HepG2 (cell line): ENCODE results near the gene CDC34. TPM values are rescaled to one million over a fixed set of nuclear protein-coding genes. Genes with fewer than 3 reads are reported as not detected.

Source experiments
- IKZF1 ChIP-seq: fragments of 450-650 bp; IDR thresholded peaks from 2 replicates; pipeline ENCODE4 v1.7.1; 2016
- KLF11 ChIP-seq: IDR thresholded peaks from 2 replicates; pipeline ENCODE4 v1.6.1; 2016; ENCODE audit warnings: missing compliant biosample characterization
- MBD4 ChIP-seq: IDR thresholded peaks from 2 replicates; pipeline ENCODE4 v1.6.1; 2012; ENCODE audit warnings: low read length, inconsistent platforms, borderline replicate concordance
- MLLT10 ChIP-seq: sonication (generic); formaldehyde crosslinking; IDR thresholded peaks from 2 replicates; pipeline ENCODE4 v1.4.0; 2020; ENCODE audit warnings: missing genetic modification reagents
- MTF1 ChIP-seq: sonication (generic); formaldehyde crosslinking; IDR thresholded peaks from 2 replicates; pipeline ENCODE4 v1.5.0; 2020; ENCODE audit warnings: missing genetic modification reagents
- MYC ChIP-seq: sonication (generic); formaldehyde crosslinking; IDR thresholded peaks from 2 replicates; pipeline ENCODE4 v1.9.0; 2021; ENCODE audit warnings: missing genetic modification reagents, borderline replicate concordance
- PAWR ChIP-seq: sonication (generic); formaldehyde crosslinking; IDR thresholded peaks from 2 replicates; pipeline ENCODE4 v1.4.0; 2020; ENCODE audit warnings: missing genetic modification reagents, mild to moderate bottlenecking, borderline replicate concordance
- RAD51 ChIP-seq: fragments of 450-650 bp; IDR thresholded peaks from 2 replicates; pipeline ENCODE4 v1.6.1; 2016; ENCODE audit warnings: borderline replicate concordance
- RFXAP ChIP-seq: sonication (generic); formaldehyde crosslinking; IDR thresholded peaks from 2 replicates; pipeline ENCODE4 v1.4.0; 2020; ENCODE audit warnings: missing genetic modification reagents, borderline replicate concordance
- SAFB2 ChIP-seq: sonication (generic); formaldehyde crosslinking; IDR thresholded peaks from 2 replicates; pipeline ENCODE4 v1.5.1; 2020; ENCODE audit warnings: missing genetic modification reagents, low read depth, mild to moderate bottlenecking, borderline replicate concordance
- SIX1 ChIP-seq: sonication (generic); formaldehyde crosslinking; IDR thresholded peaks from 2 replicates; pipeline ENCODE4 v1.4.0; 2020; ENCODE audit warnings: missing genetic modification reagents, borderline replicate concordance
- SOX13 ChIP-seq, 3 experiments: fragments of 450-650 bp in 1 of 3; sonication (generic) in 1 of 3; formaldehyde crosslinking in 1 of 3; IDR thresholded peaks in 2 of 3; conservative IDR thresholded peaks in 1 of 3; 2 replicates each; pipeline versions ENCODE4 v1.5.0 to v1.6.1; 2016 to 2020; ENCODE audit warnings: antibody characterized with exemption in 1 of 3, mild to moderate bottlenecking in 1 of 3, missing compliant biosample characterization in 1 of 3, missing genetic modification reagents in 1 of 3, moderate library complexity in 1 of 3
- TAF1 ChIP-seq: sonication (generic); formaldehyde crosslinking; IDR thresholded peaks from 2 replicates; pipeline ENCODE4 v1.4.0; 2020; ENCODE audit warnings: missing genetic modification reagents
- TMF1 ChIP-seq: sonication (generic); formaldehyde crosslinking; IDR thresholded peaks from 2 replicates; pipeline ENCODE4 v1.8.1; 2022; ENCODE audit warnings: low read depth, missing genetic modification reagents
- ZBTB20 ChIP-seq: sonication (generic); formaldehyde crosslinking; IDR thresholded peaks from 2 replicates; pipeline ENCODE4 v1.8.1; 2023; ENCODE audit warnings: missing genetic modification reagents, low read depth, mild to moderate bottlenecking, borderline replicate concordance
- ZFAT ChIP-seq: sonication (generic); formaldehyde crosslinking; conservative IDR thresholded peaks from 2 replicates; pipeline ENCODE4 v1.8.1; 2023; ENCODE audit warnings: missing genetic modification reagents, inconsistent platforms
- ZFP82 ChIP-seq: sonication (generic); formaldehyde crosslinking; IDR thresholded peaks from 2 replicates; pipeline ENCODE4 v1.5.1; 2020; ENCODE audit warnings: mild to moderate bottlenecking, missing genetic modification reagents, borderline replicate concordance
- ZFP90 ChIP-seq: sonication (generic); formaldehyde crosslinking; IDR thresholded peaks from 2 replicates; pipeline ENCODE4 v1.8.0; 2022; ENCODE audit warnings: missing genetic modification reagents, mild to moderate bottlenecking, inconsistent platforms, borderline replicate concordance
- ZNF232 ChIP-seq: sonication (generic); formaldehyde crosslinking; IDR thresholded peaks from 2 replicates; pipeline ENCODE4 v1.4.0; 2020; ENCODE audit warnings: missing genetic modification reagents, borderline replicate concordance
- ZNF331 ChIP-seq: sonication (generic); formaldehyde crosslinking; IDR thresholded peaks from 2 replicates; pipeline ENCODE4 v1.4.0; 2020; ENCODE audit warnings: missing genetic modification reagents
- ZNF350 ChIP-seq: sonication (generic); formaldehyde crosslinking; IDR thresholded peaks from 2 replicates; pipeline ENCODE4 v1.4.0; 2020; ENCODE audit warnings: mild to moderate bottlenecking, low read depth, missing genetic modification reagents, borderline replicate concordance
- ZNF431 ChIP-seq: sonication (generic); formaldehyde crosslinking; IDR thresholded peaks from 2 replicates; pipeline ENCODE4 v1.9.0; 2022; ENCODE audit warnings: missing genetic modification reagents, low read depth, mild to moderate bottlenecking, borderline replicate concordance
- ZNF549 ChIP-seq: sonication (generic); formaldehyde crosslinking; IDR thresholded peaks from 2 replicates; pipeline ENCODE4 v1.5.0; 2020; ENCODE audit warnings: missing genetic modification reagents
- ZNF652 ChIP-seq: IDR thresholded peaks from 2 replicates; pipeline ENCODE4 v1.6.1; 2016; ENCODE audit warnings: low read depth, borderline replicate concordance
- ZNF772 ChIP-seq: sonication (generic); formaldehyde crosslinking; IDR thresholded peaks from 2 replicates; pipeline ENCODE4 v1.5.0; 2020; ENCODE audit warnings: mild to moderate bottlenecking, missing genetic modification reagents
- ZNF777 ChIP-seq: sonication (generic); formaldehyde crosslinking; IDR thresholded peaks from 2 replicates; pipeline ENCODE4 v1.4.0; 2020; ENCODE audit warnings: missing genetic modification reagents
- ZSCAN25 ChIP-seq: sonication (generic); formaldehyde crosslinking; IDR thresholded peaks from 2 replicates; pipeline ENCODE4 v1.8.0; 2022; ENCODE audit warnings: mild to moderate bottlenecking, missing genetic modification reagents
- polyA plus RNA-seq, 8 experiments: library from polyadenylated mRNA; depleted of rRNA in 3 of 8; stranded (reverse) in 7 of 8; unstranded in 1 of 8; fragments of >200 nt; fragmentation: Illumina TruSeq in 4 of 8; extraction: Trizol in 4 of 8; gene quantifications; 2 replicates each; pipeline versions ENCODE4 v1.2.1 to v1.2.3, GENCODE V29; 2011 to 2016; ENCODE audit warnings: low read depth in 4 of 8, missing spikeins in 1 of 8, mixed read lengths in 1 of 8; ENCODE audit not compliant: insufficient read depth in 1 of 8
- total RNA-seq, 5 experiments: library from RNA; depleted of rRNA; stranded (reverse); fragments of >200 nt; fragmentation: Illumina TruSeq; extraction: Trizol; gene quantifications; 2 replicates each; pipeline ENCODE4 v1.2.3, GENCODE V29; 2016; ENCODE audit warnings: low read depth in 1 of 5
- TF ChIP-seq, protein P1 (sequence below): sonication (generic); formaldehyde crosslinking; IDR thresholded peaks from 2 replicates; pipeline ENCODE4 v1.5.0; 2020; ENCODE audit warnings: mild to moderate bottlenecking, missing genetic modification reagents
- TF ChIP-seq, protein P2 (sequence below): sonication (generic); formaldehyde crosslinking; conservative IDR thresholded peaks from 2 replicates; pipeline ENCODE4 v1.5.0; 2020; ENCODE audit warnings: missing genetic modification reagents

CDC34 gene
- total and polyA plus RNA-seq, 2 of the 13 experiments (the other 11 are each of a cell fraction or from before 2014, with no cell fraction given) = 138 to 150 TPM

DNA sequence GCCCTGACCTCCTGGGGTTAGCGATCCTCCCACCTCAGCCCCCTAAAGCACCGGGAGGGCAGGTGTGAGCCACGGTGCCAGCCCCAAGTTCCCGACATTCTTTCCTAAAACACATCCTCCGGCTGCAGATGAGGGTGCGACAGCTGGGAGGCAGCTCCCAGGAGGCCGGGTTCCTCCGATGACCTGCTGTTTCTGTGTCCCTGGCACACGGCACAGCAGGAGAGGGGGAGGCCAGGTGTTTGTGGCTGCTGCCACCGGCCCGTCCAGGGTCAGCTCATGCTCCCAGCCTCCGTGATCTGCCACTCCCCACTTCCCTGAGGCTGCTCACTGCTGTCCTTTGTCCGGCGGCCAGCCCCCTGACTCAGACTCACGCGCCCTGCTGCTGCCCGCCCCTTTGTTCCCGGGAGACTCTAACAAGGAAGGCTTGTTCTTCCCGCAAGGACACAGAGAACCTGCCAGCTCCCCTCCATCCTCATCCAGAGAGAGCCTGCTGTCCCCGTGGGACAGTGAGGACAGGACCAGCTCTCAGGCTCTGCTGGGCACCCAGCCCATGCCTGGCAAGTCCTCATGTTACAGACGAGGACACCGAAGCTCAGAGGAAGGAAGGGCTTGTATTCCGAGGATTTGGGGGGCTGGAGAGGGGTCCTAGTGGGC is 45.9 kb upstream of the CDC34 start (continued):
- TF ChIP-seq SAFB2 (CRISPR knock-in tag) (no peak), ZNF772 (CRISPR knock-in tag) (0 out of 2 replicates have a peak, but pooled peaks have one; percentile 19), RAD51 (no peak), ZNF350 (CRISPR knock-in tag) (no peak), ZNF431 (CRISPR knock-in tag) (no peak), ZNF232 (no peak), ZNF331 (CRISPR knock-in tag) (no peak), TAF1 (CRISPR knock-in tag) (no peak), MYC (CRISPR knock-in tag) (peak; percentile 51; the same call in 1 of the 2 replicates), IKZF1 (no peak), ZNF549 (CRISPR knock-in tag) (no peak), RFXAP (CRISPR knock-in tag) (peak; percentile 28; the same call in 1 of the 2 replicates), KLF11 (CRISPR knock-in tag) (no peak), MBD4 (no peak), ZNF652 (CRISPR knock-in tag) (no peak), ZFAT (CRISPR knock-in tag) (no peak), MTF1 (CRISPR knock-in tag) (no peak), ZFP82 (CRISPR knock-in tag) (no peak), TMF1 (CRISPR knock-in tag) (no peak), SIX1 (no peak), MLLT10 (no peak), ZBTB20 (no peak), PAWR (CRISPR knock-in tag) (no peak), ZSCAN25 (CRISPR knock-in tag) (peak; percentile 63; the same call in 1 of the 2 replicates), SOX13 (IDR thresholded peaks at IDR 0.05) (0 out of 2 replicates have a peak, but pooled peaks have one; percentile 20), SOX13 (CRISPR knock-in tag; conservative IDR thresholded peaks at IDR 0.05 in 1 of 2, IDR thresholded peaks at IDR 0.05 in 1 of 2) (peak in 1 of 2 experiments; percentile 83; a peak in 1 of 4 replicates), ZFP90 (CRISPR knock-in tag) (no peak), ZNF777 (peak; percentile 74)
- TF ChIP-seq, protein P1, sequence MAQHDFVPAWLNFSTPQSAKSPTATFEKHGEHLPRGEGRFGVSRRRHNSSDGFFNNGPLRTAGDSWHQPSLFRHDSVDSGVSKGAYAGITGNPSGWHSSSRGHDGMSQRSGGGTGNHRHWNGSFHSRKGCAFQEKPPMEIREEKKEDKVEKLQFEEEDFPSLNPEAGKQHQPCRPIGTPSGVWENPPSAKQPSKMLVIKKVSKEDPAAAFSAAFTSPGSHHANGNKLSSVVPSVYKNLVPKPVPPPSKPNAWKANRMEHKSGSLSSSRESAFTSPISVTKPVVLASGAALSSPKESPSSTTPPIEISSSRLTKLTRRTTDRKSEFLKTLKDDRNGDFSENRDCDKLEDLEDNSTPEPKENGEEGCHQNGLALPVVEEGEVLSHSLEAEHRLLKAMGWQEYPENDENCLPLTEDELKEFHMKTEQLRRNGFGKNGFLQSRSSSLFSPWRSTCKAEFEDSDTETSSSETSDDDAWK (CRISPR knock-in tag) = no peak
- TF ChIP-seq, protein P2, sequence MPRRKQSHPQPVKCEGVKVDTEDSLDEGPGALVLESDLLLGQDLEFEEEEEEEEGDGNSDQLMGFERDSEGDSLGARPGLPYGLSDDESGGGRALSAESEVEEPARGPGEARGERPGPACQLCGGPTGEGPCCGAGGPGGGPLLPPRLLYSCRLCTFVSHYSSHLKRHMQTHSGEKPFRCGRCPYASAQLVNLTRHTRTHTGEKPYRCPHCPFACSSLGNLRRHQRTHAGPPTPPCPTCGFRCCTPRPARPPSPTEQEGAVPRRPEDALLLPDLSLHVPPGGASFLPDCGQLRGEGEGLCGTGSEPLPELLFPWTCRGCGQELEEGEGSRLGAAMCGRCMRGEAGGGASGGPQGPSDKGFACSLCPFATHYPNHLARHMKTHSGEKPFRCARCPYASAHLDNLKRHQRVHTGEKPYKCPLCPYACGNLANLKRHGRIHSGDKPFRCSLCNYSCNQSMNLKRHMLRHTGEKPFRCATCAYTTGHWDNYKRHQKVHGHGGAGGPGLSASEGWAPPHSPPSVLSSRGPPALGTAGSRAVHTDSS (CRISPR knock-in tag) = no peak
